GM18502 (cell line): ENCODE results near the gene PDE3B.
"Not testable (repeated sequence)": the region's sequence is repeated elsewhere in the genome, so short reads cannot be mapped to it uniquely, and the experiment has no call there.

Experiments used
- ATAC-seq: cut with Tn5 transposase; IDR thresholded peaks from one replicate; pipeline ENCODE4 v1.9.1; 2021; ENCODE audit warnings: mild to moderate bottlenecking; ENCODE audit not compliant: unreplicated experiment, poor library complexity

PDE3B gene

DNA sequence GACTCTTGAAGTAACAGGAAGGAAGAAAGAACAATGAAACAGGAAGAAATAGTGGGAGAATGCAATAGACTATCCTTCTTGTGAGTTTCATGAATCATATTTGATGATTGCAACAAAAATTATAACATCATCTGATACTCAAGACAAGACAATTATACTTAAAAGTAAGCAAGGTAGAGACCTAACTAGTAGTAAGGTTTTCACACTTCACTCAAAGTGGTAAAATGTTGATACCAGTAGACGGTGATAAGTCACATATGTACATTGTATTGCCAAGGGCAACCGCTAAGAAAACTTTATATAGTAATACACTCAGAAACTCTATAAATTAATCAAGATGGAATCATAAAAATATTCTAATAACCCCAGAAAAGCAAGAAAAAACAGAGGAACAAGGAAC lies 140.6 kb downstream of the PDE3B start:
- ATAC-seq, result no peak

GRCh38 chr11:14789879-14790484 lies 146.4 kb downstream of the PDE3B start:
- ATAC-seq, result no peak

GRCh38 chr11:14793546-14793945 lies 149.9 kb downstream of the PDE3B start:
- ATAC-seq, result no peak

DNA sequence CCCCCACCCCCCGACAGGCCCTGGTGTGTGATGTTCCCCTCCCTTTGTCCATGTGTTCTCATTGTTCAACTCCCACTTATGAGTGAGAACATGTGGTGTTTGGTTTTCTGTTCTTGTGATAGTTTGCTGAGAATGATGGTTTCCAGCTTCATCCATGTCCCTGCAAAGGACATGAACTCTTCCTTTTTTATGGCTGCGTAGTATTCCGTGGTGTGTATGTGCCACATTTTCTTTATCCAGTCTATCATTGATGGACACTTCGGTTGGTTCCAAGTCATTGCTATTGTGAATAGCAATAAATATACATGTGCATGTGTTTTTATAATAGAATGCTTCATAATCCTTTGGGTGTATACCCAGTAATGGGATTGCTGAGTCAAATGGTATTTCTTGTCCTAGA lies 152.4 kb downstream of the PDE3B start:
- ATAC-seq, result not testable (repeated sequence)

DNA sequence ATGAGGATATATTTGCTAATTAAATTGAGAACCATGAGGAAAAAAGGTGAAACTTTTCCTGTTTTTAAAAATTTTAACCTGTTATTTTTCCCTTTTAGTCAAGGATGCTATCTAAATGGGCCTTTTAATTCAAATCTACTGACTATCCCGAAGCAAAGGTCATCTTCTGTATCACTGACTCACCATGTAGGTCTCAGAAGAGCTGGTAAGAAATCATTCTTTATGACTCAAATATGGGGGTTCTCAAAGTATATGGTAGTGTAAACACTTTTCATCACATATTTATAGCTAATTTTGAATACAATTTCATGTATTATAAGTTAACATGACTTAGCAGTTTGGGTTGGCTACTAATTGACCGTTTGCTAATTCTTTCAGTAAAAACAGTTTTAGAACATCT lies 160.2 kb downstream of the PDE3B start:
- ATAC-seq, result no peak

DNA sequence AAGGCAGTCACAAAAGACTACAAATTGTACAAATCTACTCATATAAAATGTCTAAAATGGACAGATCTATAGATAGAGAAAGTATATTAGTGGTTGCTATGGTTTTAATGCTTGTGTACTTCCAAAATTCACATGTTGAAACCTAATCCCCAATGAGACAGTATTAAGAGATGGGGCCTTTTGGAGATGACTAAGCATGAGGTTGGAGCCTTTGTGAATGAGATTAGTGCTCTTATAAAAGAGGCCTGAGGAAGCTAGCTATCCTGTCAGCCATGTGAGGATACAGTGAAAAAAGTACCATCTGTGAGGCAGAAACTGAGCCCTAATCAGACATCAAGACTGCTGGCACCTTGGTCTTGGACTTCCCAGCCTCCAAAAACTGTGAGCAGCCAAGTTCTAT lies 165.9 kb downstream of the PDE3B start:
- ATAC-seq, result no peak

DNA sequence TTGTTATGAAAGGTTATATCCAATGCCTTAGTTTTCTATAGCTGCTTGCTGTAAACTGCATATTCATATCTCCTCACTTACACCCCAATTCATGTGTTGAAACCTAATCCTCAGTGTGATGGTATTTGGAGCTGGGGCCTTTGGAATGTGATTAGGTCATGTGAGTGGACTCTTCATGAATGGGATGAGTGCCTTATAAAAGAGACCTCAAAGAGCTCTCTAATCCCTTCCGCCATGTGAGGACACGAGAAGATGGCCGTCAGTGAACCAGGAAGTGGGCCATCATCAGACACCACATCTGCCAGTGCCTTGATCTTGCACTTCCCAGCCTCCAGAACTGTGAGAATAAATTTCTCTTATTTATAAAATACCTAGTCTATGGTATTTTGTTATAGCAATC lies 169.2 kb downstream of the PDE3B start:
- no peak for ATAC-seq

DNA sequence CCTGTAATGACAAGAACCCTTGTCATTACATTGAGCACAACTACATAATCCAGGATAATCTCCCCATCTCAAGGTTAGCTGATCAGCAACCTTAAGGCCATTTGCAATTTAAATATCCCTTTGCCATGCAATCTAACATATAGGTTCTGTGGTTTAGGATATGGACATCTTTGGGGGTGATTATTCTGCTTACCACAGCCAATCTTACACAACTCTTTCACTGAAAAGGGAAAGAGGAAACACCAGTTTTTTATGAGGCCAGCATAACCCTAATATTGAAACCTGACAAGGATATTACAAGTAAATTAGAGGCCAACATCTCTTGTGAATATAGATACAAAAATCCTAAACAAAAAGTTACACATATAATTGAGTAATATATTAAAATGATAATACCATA lies 169.9 kb downstream of the PDE3B start:
- no peak for ATAC-seq

DNA sequence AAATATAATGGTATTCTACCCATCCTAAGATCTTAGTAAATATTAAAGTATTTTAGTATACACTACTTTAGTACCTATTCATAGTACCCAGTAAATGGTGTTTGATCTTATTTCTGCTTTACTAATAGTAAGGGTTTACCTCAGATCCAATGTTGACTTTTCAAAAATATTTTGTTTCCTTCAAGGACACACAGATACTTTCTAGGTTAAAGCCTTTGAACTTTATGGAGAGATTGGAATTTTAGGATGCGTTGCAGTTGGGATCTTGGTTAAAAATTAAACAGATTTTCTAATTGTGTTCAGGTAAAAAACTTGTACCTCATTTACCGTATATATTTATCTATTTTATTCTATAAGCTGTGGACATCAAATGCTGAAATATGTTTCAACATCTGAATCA lies 175.2 kb downstream of the PDE3B start:
- no peak for ATAC-seq

DNA sequence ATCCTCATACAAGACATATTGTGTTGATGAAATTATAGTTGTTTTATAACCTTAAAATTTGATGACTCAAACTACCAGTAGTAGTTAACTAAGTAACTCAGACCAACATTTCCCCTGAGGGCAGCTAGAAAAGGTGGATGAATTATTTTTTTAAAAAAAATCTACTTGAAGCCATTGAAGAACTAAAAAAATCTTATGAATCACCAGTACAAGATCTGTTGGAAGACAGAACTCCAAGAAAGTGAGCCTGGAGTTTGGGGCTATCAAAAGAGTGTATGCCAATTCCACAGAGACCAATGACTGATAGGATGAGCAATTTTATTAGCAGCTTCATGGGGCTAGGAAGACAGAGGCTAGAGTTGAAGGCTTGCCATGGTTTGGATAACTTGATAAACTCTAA lies 176.0 kb downstream of the PDE3B start:
- no peak for ATAC-seq

GRCh38 chr11:14821031-14821430 lies 177.4 kb downstream of the PDE3B start:
- ATAC-seq, result no peak

GRCh38 chr11:14826600-14826999 lies 183.0 kb downstream of the PDE3B start:
- no peak for ATAC-seq

DNA sequence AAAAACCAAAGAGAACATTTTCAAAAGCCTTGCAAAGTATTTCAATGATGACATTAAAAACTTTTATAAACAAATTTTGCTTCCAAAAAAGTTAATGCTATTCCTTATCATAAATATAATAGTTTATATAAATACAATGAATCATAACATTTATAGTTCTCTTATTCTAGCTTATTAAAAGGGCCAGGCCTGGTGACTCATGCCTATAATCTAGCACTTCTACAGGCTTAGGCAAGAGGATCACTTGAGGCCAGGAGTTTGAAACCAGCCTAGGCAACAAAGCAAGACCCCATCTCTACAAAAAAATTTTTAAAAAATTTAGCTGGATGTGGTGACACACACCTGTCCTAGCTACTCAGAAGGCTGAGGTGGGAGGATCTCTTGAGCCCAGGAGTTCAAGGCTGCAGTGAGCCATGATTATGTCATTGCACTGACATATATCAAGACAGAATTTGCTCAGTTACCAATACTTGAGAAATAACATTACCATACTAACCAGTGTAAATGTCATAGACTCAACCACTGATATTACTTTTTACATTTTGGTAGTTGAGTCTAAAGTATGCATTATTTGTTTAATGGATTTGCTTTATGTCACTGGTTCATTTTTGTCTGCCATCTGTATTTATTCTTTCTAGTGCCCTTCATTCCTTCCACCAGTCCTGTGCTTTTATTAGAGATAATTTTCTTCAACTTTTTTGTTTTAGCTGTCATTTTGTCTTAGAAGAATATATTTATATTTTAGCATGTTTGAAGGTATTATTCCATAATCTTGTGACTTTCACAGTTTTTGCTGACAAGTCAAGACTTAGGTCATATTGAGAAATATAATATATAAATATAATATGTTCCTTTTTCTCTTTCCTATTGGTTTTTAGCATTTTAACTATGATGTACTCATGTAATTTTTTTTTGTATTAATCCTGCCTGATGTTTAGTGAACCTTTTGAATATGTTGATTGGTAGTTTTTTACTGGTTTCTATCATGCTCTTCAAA lies 192.2 kb downstream of the PDE3B start:
- no peak for ATAC-seq

DNA sequence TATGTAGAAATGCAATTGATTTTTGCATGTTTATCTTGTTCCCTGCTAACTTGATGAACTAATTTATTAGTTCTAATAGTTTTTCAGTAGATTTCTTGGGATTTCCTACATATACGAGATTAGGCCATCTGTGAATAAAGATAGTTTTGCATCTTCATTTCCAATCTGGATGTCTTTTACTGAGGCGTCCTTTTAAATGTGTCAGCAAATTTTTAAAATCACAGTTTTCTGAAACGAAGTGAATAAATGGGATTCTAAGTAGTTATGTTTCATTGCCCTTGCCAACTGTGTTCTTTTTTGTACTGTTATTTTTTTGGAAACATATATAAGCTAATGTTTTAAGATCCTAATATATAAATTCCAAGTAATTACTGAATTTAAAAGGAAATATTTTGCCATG lies 198.4 kb downstream of the PDE3B start:
- no peak for ATAC-seq

DNA sequence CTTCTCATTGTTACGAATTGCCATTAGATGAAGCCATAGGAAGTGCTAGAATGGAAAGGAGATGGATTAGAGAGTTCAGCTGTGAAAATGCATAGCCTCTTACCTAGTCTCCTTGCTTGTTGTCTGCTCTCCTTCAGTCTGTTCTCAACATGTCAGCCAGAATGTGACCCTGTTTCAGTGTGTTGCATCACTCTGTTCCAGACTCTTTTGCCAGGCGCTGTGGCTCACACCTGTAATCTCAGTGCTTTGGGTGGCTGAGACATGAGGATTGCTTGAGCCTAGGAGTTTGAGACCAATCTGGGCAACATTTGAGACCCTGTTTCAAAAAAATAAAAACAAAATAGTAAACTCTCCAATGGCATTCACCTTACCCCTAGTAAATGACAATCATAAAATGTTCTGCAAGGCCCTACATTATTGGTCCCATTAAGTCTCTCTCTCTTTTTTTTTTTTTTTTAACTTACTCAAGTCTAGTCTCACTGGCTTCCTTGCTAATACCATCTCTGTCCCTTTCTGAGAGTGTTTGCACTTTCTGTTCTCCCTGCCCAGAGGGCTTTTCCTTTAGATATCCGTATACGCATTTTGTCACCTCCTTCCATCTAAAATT lies 209.1 kb downstream of the PDE3B start:
- no peak for ATAC-seq

- ATAC-seq, result no peak
Measured at GRCh38 chr11:14854057-14854456, 210.5 kb downstream of the PDE3B start.

GRCh38 chr11:14855890-14856289 lies 212.3 kb downstream of the PDE3B start:
- no peak for ATAC-seq

DNA sequence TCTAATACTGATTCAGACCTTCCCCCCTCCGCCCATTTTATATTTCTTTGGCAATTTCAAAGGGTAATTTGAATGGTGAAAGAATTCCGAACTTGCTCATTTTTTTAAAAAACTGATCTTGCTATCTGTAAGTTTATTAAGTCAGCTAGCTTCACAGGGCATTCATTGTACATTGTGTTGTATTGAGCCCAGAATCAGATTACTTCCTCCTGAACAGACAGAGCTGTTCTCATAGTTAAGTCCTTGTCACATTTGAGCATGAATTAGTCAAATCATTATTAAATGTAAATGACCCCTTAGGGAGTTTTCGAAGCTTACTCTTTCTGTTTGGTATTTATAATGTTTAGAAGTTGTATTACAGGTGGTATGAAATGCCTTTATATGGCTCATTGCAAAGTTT lies 214.0 kb downstream of the PDE3B start:
- ATAC-seq, result no peak

GRCh38 chr11:14858404-14858803 lies 214.8 kb downstream of the PDE3B start:
- no peak for ATAC-seq

DNA sequence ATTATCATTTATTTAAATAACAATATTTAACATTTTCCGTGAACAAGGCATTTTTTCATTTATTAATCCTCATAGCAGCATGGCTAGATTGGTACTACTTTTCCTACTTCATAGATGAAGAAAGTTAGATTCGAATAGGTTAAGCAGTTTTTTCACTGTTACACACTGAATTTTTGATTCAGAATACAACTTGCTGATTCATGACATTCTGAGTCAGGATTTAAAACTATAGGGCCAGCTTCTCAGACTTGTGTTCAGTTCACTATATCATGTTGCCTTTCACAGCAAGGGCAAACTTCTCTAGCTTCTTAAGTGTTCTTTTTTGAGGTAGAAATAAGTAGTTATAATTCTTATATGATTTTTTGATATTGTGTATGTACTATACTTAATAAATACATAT lies 216.9 kb downstream of the PDE3B start:
- ATAC-seq, result no peak

- no peak for ATAC-seq
Measured at GRCh38 chr11:14861680-14862079, 218.1 kb downstream of the PDE3B start.
